Measurements from ENCODE around the gene FARSA. TPM values are rescaled to one million over a fixed set of nuclear protein-coding genes. Genes with fewer than 3 reads are reported as not detected.

FARSA gene
- total RNA-seq, 4 donors from 2014 or later: 4.6 to 47.8 (median 20.5) TPM

DNA sequence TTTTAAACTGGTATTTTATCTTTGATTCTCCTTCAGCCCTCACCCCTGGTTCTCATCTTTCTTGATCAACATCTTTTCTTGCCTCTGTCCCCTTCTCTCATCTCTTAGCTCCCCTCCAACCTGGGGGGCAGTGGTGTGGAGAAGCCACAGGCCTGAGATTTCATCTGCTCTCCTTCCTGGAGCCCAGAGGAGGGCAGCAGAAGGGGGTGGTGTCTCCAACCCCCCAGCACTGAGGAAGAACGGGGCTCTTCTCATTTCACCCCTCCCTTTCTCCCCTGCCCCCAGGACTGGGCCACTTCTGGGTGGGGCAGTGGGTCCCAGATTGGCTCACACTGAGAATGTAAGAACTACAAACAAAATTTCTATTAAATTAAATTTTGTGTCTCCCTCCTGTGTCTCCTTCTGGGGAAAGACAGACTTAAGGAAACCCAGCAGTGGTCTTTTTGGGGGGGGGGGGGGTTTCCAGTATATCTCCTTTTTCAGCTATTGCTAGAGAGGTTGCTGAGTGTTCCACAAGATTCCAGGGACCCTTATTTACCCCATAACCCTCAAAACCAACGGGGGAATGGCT, 10.7 kb upstream of the FARSA start:
- intact Hi-C loops (cut with DNase I; ENCODE audit: low total_unique reads): no loop called here
- no peaks in the 10 kb centered on the region for H3K36me3 ChIP-seq

GRCh38 chr19:12943437-12944044, 10.0 kb upstream of the FARSA start:
- intact Hi-C loops (cut with DNase I; ENCODE audit: low total_unique reads): no loop called here
- no peak overlapping the region for H3K4me3 ChIP-seq
- peaks cover 7 to 18% of the 10 kb centered on the region in 2 donors for H3K4me1 ChIP-seq
- H3K27ac ChIP-seq: no peak overlapping the region
- no peaks in the 10 kb centered on the region for H3K9me3 ChIP-seq
- TF ChIP-seq, protein P1, sequence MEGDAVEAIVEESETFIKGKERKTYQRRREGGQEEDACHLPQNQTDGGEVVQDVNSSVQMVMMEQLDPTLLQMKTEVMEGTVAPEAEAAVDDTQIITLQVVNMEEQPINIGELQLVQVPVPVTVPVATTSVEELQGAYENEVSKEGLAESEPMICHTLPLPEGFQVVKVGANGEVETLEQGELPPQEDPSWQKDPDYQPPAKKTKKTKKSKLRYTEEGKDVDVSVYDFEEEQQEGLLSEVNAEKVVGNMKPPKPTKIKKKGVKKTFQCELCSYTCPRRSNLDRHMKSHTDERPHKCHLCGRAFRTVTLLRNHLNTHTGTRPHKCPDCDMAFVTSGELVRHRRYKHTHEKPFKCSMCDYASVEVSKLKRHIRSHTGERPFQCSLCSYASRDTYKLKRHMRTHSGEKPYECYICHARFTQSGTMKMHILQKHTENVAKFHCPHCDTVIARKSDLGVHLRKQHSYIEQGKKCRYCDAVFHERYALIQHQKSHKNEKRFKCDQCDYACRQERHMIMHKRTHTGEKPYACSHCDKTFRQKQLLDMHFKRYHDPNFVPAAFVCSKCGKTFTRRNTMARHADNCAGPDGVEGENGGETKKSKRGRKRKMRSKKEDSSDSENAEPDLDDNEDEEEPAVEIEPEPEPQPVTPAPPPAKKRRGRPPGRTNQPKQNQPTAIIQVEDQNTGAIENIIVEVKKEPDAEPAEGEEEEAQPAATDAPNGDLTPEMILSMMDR (IDR thresholded peaks at IDR 0.05): no peak
- TF ChIP-seq POLR2A (IDR thresholded peaks at IDR 0.05): no peak
- H3K27me3 ChIP-seq: no peaks in the 10 kb centered on the region
- no peak for DNase-seq
- H3K36me3 ChIP-seq: no peaks in the 10 kb centered on the region

More for the DNA sequence above, 10.7 kb upstream of the FARSA start:
- Histone ChIP-seq H3K27ac (no peak overlapping the region), H3K27me3 (no peaks in the 10 kb centered on the region), H3K9me3 (no peaks in the 10 kb centered on the region), H3K4me1 (peaks cover 7 to 18% of the 10 kb centered on the region in 2 donors), H3K4me3 (no peak overlapping the region)
- DNase-seq: no peak
- TF ChIP-seq, protein P1 (IDR thresholded peaks at IDR 0.05): no peak
- no peak for TF ChIP-seq POLR2A (IDR thresholded peaks at IDR 0.05)

DNA sequence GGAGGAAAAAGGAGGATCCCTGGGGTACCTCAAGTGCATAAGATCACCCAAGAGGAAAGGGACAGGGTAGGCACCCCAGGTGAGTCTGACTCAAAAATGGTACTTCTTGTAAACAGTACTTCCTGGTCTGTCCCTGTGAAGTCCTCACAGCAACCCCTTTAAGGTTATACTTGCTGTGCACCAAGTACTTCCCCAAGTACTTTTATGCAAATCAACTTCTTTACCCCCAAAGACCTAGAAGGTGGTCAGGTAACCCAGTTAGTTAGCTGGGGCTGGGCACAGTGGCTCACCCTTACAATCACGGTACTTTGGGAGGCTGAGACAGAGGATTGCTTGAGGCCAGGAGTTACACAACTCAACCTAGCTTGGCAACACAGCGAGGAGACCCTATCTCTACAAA, 7.4 kb upstream of the FARSA start:
- Histone ChIP-seq H3K9me3 (no peaks in the 10 kb centered on the region), H3K4me3 (no peak overlapping the region), H3K36me3 (no peaks in the 10 kb centered on the region), H3K4me1 (peaks cover 7 to 18% of the 10 kb centered on the region in 2 donors), H3K27ac (peak overlapping the region in 1 of 2 donors; percentile 94), H3K27me3 (no peaks in the 10 kb centered on the region)
- no peak for TF ChIP-seq POLR2A (IDR thresholded peaks at IDR 0.05)
- TF ChIP-seq, protein P1 (IDR thresholded peaks at IDR 0.05): no peak
- DNase-seq: no peak
- intact Hi-C loops (cut with DNase I; ENCODE audit: low total_unique reads): no loop called here

DNA sequence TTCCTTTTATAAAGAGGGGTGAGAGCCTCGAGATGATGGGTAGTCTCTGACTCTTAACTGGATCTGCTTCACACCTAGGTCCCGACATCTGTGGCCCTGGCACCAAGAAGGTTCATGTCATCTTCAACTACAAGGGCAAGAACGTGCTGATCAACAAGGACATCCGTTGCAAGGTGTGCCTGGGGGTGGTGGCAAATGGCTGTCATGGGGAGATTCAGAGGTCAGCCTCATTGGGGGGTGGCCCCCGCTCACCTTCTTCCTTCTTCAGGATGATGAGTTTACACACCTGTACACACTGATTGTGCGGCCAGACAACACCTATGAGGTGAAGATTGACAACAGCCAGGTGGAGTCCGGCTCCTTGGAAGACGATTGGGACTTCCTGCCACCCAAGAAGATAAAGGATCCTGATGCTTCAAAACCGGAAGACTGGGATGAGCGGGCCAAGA, 6.5 kb upstream of the FARSA start:
- DNase-seq: no peak
- H3K27ac ChIP-seq: peak overlapping the region in 1 of 2 donors; percentile 94
- H3K4me1 ChIP-seq: peaks cover 7 to 18% of the 10 kb centered on the region in 2 donors
- no peaks in the 10 kb centered on the region for H3K27me3 ChIP-seq
- TF ChIP-seq, protein P1 (IDR thresholded peaks at IDR 0.05): no peak
- TF ChIP-seq POLR2A (IDR thresholded peaks at IDR 0.05): no peak
- intact Hi-C loops (cut with DNase I; ENCODE audit: low total_unique reads): no loop called here
- H3K36me3 ChIP-seq: no peaks in the 10 kb centered on the region
- H3K4me3 ChIP-seq: peak overlapping the region; percentile 89 to 100
- H3K9me3 ChIP-seq: no peaks in the 10 kb centered on the region

Measured in uterus (tissue), 4 donors.